Jurkat, Clone E6-1 (cell line): ENCODE results near the gene BMPR1B.

Experiments
- DNase-seq: peaks from one replicate; pipeline ENCODE4 v3.0.0-alpha.2; 2011; ENCODE audit warnings: low read depth, low spot score
- H3K4me3 ChIP-seq: 2 replicates; pipeline ENCODE4 v1.5.1; 2011; ENCODE audit warnings: mild to moderate bottlenecking, low read length, control low read depth, moderate library complexity

The BMPR1B gene

GRCh38 chr4:94933799-94934198 is 176.0 kb downstream of the BMPR1B start:
- no peak for DNase-seq
- no peak overlapping the region for H3K4me3 ChIP-seq

DNA sequence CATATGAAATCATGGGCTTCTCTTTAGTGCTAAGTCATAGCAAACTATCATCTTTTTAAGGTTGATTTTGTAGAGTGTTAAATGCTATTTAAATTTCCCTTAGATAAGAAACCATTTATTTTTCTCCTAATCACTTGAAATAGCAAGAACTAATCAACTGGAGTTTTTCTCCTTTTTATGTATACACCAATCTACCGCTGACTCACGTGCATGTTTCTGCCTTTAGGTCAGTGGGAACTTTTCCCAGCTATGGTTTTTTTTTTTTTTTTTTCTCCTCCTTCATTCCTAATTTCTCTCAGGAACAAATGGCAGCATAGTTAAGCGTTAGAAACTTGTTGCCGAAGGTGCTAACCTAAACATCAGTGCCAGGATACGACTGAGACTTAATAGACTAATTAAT is 176.4 kb downstream of the BMPR1B start:
- DNase-seq = no peak
- H3K4me3 ChIP-seq = no peak overlapping the region

DNA sequence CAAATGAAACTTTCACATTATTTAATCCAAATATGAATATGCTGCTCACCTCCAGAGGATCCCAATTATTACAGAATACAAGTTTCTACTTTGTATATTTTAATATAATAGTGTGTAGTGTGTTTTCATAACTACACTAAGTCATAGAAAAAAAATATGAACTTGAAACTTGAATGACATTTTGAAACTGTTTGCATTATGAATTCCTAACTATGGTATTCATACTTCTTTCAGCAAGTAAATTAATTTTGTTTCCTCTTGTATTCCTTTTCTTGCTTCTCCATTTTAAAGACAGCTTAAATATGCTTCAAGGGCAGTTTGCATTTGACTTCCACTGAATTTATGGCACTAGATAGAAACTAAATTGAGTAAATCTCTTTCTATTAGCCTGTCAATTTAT is 177.1 kb downstream of the BMPR1B start:
- no peak for DNase-seq
- no peak overlapping the region for H3K4me3 ChIP-seq

DNA sequence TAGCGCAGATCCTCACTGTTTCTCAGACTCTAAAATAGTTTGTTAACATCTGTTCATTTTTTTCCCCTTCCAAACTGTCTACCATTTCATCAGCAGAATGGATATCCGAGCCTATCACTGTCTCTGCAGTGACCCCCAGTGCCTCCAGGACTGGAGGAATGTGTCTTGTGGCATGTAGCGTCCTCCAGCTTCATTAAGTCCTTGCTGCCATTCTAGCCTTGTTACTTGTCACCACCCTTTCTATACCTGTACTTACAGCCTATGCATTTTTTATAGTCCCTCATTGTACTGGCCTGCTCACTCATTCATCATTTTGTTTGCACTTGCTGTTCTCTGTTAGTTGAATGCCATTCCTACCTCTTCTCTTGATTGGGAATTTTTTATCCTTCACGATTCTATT is 179.1 kb downstream of the BMPR1B start:
- no peak overlapping the region for H3K4me3 ChIP-seq
- DNase-seq = no peak

DNA sequence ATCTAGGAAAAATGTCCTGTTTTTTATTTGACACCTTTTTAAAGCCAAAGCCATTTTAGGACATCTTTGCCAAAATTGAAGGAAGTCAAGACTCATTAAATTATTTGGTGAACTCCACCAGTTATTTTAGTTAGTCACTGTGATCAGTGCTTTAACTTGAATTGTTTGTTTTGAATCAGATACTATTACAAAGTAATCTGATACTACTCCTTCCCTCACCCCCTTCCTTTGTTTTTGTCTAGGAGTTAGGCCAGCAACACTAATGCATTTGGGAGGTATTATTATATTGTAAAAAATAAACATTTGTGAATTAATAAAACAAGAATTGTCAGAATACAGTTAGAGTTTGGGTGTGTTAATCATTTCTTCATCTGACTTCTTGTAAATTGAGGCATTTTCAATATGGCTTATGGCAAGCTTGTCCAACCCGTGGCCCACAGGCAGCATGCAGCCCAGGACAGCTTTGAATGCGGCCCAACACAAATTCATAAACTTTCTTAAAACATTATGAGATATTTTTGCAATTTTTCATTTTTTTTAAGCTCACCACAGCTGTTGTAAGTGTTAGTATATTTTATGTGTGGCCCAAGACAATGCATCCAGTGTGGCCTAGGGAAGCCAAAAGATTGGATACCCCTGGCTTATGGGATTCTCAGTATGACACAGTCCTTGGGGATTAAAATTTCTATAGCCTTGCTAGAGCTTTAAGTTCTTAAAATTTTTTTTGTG is 182.2 kb downstream of the BMPR1B start:
- H3K4me3 ChIP-seq = no peak overlapping the region
- DNase-seq = no peak

- H3K4me3 ChIP-seq = no peak overlapping the region
- no peak for DNase-seq
Measured at GRCh38 chr4:94940520-94940908, 182.8 kb downstream of the BMPR1B start.

- H3K4me3 ChIP-seq = no peak overlapping the region
- DNase-seq = no peak
Measured at GRCh38 chr4:94941706-94942105, 184.0 kb downstream of the BMPR1B start.

- DNase-seq = no peak
- H3K4me3 ChIP-seq = no peak overlapping the region
Measured at GRCh38 chr4:94944726-94945125, 187.0 kb downstream of the BMPR1B start.

GRCh38 chr4:94947681-94948108 is 189.9 kb downstream of the BMPR1B start:
- no peak overlapping the region for H3K4me3 ChIP-seq

DNA sequence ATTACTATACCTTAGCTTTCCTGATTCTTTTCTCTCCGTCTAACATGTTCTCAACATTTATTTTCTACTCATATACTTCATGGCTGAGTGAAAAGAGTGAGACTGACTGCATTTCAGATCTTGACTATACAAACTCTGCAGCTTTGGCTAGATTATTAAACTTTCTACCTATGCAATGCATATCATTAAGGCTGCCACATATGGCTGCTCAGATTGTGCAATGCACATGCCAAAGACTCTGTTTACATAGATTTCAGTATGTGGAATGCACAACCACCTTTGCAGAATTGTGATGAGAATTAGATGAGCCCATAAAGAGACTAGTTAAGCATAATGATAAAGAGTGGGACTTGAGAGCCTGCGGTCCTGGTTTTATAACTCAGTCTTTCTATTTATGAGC is 196.5 kb downstream of the BMPR1B start:
- no peak overlapping the region for H3K4me3 ChIP-seq
- no peak for DNase-seq

More at GRCh38 chr4:94947681-94948108, 189.9 kb downstream of the BMPR1B start:
- DNase-seq = no peak

DNA sequence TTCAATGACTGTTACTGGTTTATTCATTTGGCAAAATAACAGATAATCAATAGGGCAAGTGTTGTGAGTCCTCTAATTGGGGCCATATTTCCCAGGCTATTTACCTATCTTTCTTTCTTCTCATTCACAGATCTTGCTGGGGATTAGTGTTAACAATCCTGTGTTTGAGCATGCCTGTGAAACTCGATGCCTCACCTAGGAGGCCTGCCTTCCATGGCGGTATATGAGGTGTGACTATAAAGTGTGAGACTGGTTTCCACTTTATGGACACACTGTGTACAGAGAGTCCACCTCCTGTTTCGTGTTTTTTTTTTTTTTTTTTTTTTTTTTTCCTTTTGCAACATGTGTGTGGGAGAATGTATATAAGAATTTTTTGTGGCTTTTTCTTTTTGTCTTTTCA is 199.3 kb downstream of the BMPR1B start:
- DNase-seq = no peak
- no peak overlapping the region for H3K4me3 ChIP-seq

GRCh38 chr4:94959307-94959706 is 201.6 kb downstream of the BMPR1B start:
- no peak for DNase-seq
- H3K4me3 ChIP-seq = no peak overlapping the region

GRCh38 chr4:94960708-94961107 is 203.0 kb downstream of the BMPR1B start:
- no peak for DNase-seq
- H3K4me3 ChIP-seq = no peak overlapping the region

GRCh38 chr4:94961420-94961819 is 203.7 kb downstream of the BMPR1B start:
- DNase-seq = no peak
- no peak overlapping the region for H3K4me3 ChIP-seq

- H3K4me3 ChIP-seq = no peak overlapping the region
- no peak for DNase-seq
Measured at GRCh38 chr4:94962484-94962883, 204.7 kb downstream of the BMPR1B start.

DNA sequence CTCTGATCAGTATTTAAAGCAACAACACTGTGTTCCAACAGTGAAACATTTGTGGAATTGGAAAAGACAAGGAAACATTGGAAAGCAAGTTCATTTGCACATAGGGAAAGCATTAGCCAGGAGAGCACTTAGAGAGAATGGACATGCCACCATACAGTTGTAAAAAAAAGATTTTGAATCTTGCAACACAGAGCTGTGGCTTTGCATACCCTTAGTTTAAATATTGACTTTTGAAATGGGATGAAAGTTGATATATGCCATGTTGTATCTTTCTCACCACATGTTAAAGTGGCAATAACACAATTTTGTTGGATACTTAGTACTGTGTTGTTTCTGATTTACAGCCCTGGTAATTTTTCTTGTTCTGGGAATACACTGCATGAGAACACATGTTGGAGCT is 208.1 kb downstream of the BMPR1B start:
- no peak for DNase-seq
- no peak overlapping the region for H3K4me3 ChIP-seq

DNA sequence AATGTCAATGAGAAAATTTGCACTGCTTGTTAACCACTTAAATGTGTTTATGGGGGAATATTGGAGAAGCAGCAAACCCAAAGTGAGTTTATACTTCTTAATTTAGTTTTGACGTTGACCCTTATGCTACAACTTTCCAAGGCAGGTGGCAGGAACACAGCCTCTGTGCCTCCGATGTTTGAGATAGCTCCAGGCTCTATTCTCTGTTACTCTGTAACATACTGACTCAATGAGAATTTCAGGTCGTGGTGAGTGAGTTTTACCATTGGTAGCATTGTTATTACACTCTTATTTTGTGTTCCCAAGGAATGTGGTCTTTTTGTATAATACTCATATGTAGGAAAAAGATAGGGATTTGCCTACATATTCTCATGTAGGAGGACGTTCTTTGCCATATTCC is 210.7 kb downstream of the BMPR1B start:
- no peak for DNase-seq
- no peak overlapping the region for H3K4me3 ChIP-seq

DNA sequence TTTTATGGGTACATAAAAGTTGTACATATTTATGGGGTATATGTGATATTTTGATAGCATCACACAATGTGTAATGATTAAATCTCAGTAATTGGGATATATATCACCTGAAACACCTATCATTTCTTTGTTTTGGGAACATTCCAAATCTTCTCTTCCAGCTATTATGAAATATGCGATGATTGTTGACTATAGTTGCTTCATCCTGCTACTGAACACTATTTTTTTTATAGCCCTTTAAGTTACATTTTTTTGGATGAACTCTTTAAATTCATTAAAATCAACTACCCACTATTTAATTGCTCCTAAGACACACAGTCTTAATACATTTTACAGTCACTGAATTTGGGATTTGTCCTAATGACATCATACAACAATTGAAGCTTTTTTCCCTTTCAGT is 212.9 kb downstream of the BMPR1B start:
- no peak overlapping the region for H3K4me3 ChIP-seq

GRCh38 chr4:94974773-94975172 is 217.0 kb downstream of the BMPR1B start:
- DNase-seq = no peak
- H3K4me3 ChIP-seq = no peak overlapping the region

More for the DNA sequence above, 212.9 kb downstream of the BMPR1B start:
- no peak for DNase-seq

GRCh38 chr4:94976371-94977011 is 218.7 kb downstream of the BMPR1B start:
- DNase-seq = no peak
- H3K4me3 ChIP-seq = no peak overlapping the region

DNA sequence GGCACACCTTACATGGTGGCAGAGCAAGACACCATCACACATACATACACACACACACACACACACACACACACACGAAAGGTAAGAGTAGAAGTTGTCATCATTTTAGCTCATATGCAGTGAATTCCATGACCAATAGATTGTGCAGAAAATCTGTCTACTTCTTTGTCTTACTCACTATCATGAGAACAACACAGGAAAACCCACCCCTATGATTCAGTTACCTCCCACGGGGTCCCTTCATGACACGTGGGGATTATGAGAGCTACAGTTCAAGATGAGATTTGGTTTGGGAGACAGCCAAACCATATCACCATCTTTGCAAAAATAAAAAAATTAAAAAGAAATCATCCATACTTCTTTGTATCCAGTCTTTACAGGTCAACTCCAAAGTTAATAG is 221.1 kb downstream of the BMPR1B start:
- DNase-seq = no peak
- no peak overlapping the region for H3K4me3 ChIP-seq
